HEK293T (cell line): ENCODE measurements around the gene CATSPERD.

ENCODE experiments used
- FOXK2 ChIP-seq: fragments of 450-650 bp; IDR thresholded peaks from 2 replicates; pipeline ENCODE4 v1.6.1; 2016; ENCODE audit warnings: mild to moderate bottlenecking
- LEF1 ChIP-seq: fragments of 450-650 bp; IDR thresholded peaks from 2 replicates; pipeline ENCODE4 v1.6.1; 2017; ENCODE audit warnings: mild to moderate bottlenecking, borderline replicate concordance

- TF ChIP-seq LEF1 (no peak), FOXK2 (no peak)
These were observed 8.7 kb upstream of the CATSPERD start for GRCh38 chr19:5711713-5712161.
